Measurements from ENCODE around the gene MAGI1.
"Not testable (repeated sequence)": the region's sequence is repeated elsewhere in the genome, so short reads cannot be mapped to it uniquely, and the experiment has no call there.

MAGI1 gene

DNA sequence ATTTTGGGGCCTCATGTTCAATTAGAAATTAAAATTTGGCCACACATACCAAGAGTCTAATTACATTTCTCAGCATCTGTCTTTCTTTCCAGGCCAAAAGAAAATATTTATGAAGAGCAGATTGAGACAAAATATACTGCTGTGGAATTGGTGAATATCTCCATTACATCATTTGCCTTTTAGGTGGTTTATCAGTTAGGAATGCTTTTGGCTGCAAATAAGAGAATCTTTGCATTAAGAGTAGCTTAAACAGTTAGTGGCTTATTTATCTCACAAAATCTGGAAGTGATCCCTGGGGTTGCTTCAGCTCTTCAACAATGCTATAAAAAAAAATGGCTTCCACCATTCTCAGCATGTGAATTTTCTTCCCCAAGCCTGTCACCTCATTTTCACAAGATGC lies 308.7 kb downstream of the MAGI1 start:
- no peak for DNase-seq (ENCODE audit: low read depth in 1 of 2, low spot score in 1 of 2)
- in situ Hi-C loops (cut with HindIII; ENCODE audit: low pct_unique_long_range_greater_than_20kb, low sequenced_read_pairs), result no loop called here
- no peak for TF ChIP-seq JUND (IDR thresholded peaks at IDR 0.05; ENCODE audit: low read depth)

DNA sequence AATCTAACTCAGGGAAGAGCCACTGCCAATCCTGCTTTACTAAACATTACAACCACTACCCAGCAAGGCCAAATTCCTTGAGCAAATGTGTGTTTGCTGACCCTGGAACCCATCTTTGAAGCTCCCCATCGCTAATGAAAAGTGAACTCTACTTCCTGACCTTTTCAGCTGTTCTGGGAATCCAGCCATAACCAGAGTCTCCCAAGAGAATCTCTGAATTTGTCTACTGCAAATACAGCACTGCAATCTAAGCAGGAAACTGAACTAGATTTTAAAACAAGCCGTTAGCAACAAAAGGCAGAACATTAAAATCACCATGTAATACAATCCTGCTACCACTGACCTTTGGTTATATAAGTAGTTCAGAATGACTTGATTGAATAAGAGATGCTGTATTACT lies 309.2 kb downstream of the MAGI1 start:
- DNase-seq (ENCODE audit: low read depth in 1 of 2, low spot score in 1 of 2), result no peak
- in situ Hi-C loops (cut with HindIII; ENCODE audit: low pct_unique_long_range_greater_than_20kb, low sequenced_read_pairs), result no loop called here
- TF ChIP-seq JUND (IDR thresholded peaks at IDR 0.05; ENCODE audit: low read depth), result no peak

- TF ChIP-seq JUND (IDR thresholded peaks at IDR 0.05; ENCODE audit: low read depth), result no peak
- in situ Hi-C loops (cut with HindIII; ENCODE audit: low pct_unique_long_range_greater_than_20kb, low sequenced_read_pairs), result no loop called here
- DNase-seq (ENCODE audit: low read depth in 1 of 2, low spot score in 1 of 2), result no peak
These were observed 310.6 kb downstream of the MAGI1 start for GRCh38 chr3:65728138-65728537.

DNA sequence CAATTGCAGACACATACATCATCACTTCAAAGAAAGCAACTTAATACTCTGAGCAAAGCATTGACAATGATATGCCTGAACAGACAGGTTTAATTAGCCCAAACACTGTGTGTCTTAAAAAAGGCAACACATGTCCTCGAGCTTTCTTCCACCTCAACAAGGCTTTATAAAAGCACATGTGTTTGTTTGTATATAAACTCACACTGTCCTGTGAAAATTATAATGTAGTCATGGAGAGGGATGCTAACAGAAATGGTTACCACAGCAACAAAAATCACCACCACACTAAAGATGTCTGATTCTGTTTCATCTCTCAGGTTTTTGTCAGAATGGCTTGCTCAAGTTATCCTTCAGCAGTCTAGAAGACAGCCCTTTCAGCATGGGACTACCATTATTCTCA lies 314.7 kb downstream of the MAGI1 start:
- no peak for DNase-seq (ENCODE audit: low read depth in 1 of 2, low spot score in 1 of 2)
- in situ Hi-C loops (cut with HindIII; ENCODE audit: low pct_unique_long_range_greater_than_20kb, low sequenced_read_pairs), result no loop called here
- no peak for TF ChIP-seq JUND (IDR thresholded peaks at IDR 0.05; ENCODE audit: low read depth)

DNA sequence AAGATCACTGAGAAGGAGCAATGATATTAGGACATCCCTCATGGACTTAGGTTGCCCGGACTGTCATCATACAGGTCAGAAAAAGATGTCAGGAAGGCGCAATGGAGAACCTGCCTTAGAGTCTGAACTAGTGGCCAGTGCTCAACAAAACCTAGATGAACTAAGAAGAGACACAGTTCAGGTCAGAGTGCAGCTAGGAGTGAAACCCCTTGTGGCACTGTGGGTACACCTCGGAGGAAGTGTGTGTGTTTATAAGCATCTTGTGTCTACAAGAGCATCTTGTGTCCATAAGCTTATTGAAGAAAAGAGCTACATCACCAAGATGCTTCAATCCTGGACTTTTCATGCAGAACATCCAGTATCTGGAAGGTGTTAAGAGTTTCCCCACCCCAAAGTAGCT lies 315.7 kb downstream of the MAGI1 start:
- TF ChIP-seq JUND (IDR thresholded peaks at IDR 0.05; ENCODE audit: low read depth), result no peak
- in situ Hi-C loops (cut with HindIII; ENCODE audit: low pct_unique_long_range_greater_than_20kb, low sequenced_read_pairs), result no loop called here
- no peak for DNase-seq (ENCODE audit: low read depth in 1 of 2, low spot score in 1 of 2)

- DNase-seq (ENCODE audit: low read depth in 1 of 2, low spot score in 1 of 2), result no peak
- TF ChIP-seq JUND (IDR thresholded peaks at IDR 0.05; ENCODE audit: low read depth), result no peak
- in situ Hi-C loops (cut with HindIII; ENCODE audit: low pct_unique_long_range_greater_than_20kb, low sequenced_read_pairs), result no loop called here
These were observed 317.6 kb downstream of the MAGI1 start for GRCh38 chr3:65720989-65721737.

GRCh38 chr3:65719639-65720038 lies 319.1 kb downstream of the MAGI1 start:
- not testable (repeated sequence) for DNase-seq (ENCODE audit: low read depth in 1 of 2, low spot score in 1 of 2)

GRCh38 chr3:65717676-65718346 lies 320.9 kb downstream of the MAGI1 start:
- no peak for TF ChIP-seq JUND (IDR thresholded peaks at IDR 0.05; ENCODE audit: low read depth)
- in situ Hi-C loops (cut with HindIII; ENCODE audit: low pct_unique_long_range_greater_than_20kb, low sequenced_read_pairs), result no loop called here
- no peak for DNase-seq (ENCODE audit: low read depth in 1 of 2, low spot score in 1 of 2)

More at GRCh38 chr3:65719639-65720038, 319.1 kb downstream of the MAGI1 start:
- in situ Hi-C loops (cut with HindIII; ENCODE audit: low pct_unique_long_range_greater_than_20kb, low sequenced_read_pairs), result not testable (repeated sequence)

DNA sequence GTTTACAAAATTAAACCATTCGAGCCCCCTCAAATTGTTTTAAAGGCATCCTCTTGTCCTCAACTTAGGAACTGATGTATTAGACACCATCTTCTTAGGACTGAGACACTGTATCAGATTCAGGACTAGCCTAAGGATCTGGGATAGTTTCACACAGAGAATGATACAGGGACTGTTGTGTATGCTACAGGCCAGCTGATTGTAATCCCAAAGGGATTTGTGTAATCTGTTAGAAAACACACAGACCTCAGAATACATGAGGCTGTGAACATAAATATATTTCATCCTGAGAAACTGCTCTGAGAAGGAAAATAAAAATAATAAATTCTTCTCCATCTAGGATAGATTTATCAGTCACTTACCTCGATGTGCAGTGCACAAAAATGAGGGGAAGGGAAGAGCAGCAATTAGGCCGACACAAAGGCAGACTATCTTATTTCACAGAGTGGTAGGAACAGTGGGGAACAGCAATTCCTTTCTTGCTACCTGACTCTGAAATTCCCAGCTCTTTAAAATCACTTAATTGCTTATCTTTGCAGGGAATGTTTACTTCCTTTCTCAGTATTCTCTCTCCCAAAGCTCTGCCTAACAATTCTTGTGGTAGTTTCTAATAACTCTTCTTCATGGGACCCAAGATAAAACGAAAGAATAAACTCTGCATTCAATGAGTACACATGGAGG lies 322.5 kb downstream of the MAGI1 start:
- no peak for TF ChIP-seq JUND (IDR thresholded peaks at IDR 0.05; ENCODE audit: low read depth)
- no peak for DNase-seq (ENCODE audit: low read depth in 1 of 2, low spot score in 1 of 2)
- in situ Hi-C loops (cut with HindIII; ENCODE audit: low pct_unique_long_range_greater_than_20kb, low sequenced_read_pairs), result no loop called here

GRCh38 chr3:65714134-65714533 lies 324.6 kb downstream of the MAGI1 start:
- in situ Hi-C loops (cut with HindIII; ENCODE audit: low pct_unique_long_range_greater_than_20kb, low sequenced_read_pairs), result no loop called here
- TF ChIP-seq JUND (IDR thresholded peaks at IDR 0.05; ENCODE audit: low read depth), result no peak
- DNase-seq (ENCODE audit: low read depth in 1 of 2, low spot score in 1 of 2), result no peak

GRCh38 chr3:65713016-65713415 lies 325.7 kb downstream of the MAGI1 start:
- in situ Hi-C loops (cut with HindIII; ENCODE audit: low pct_unique_long_range_greater_than_20kb, low sequenced_read_pairs), result no loop called here
- no peak for TF ChIP-seq JUND (IDR thresholded peaks at IDR 0.05; ENCODE audit: low read depth)
- no peak for DNase-seq (ENCODE audit: low read depth in 1 of 2, low spot score in 1 of 2)

- in situ Hi-C loops (cut with HindIII; ENCODE audit: low pct_unique_long_range_greater_than_20kb, low sequenced_read_pairs), result no loop called here
- DNase-seq (ENCODE audit: low read depth in 1 of 2, low spot score in 1 of 2), result no peak
- no peak for TF ChIP-seq JUND (IDR thresholded peaks at IDR 0.05; ENCODE audit: low read depth)
These were observed 326.6 kb downstream of the MAGI1 start for GRCh38 chr3:65712140-65712539.
